G401.6 (cell line): Measurements from ENCODE around the gene CHAD.

Experiments used
- FAIRE-seq: peaks from 2 replicates; lab custom pipeline; 2012; peaks lifted over from hg19 to GRCh38; lab: Jason Lieb, UNC

Gene CHAD

GRCh38 chr17:50468304-50469207 is at the start of gene CHAD:
CHAD (minus strand) TSS chr17:50468880; CDS start chr17:50468813, 67 bp downstream.
- FAIRE-seq, result no peak

GRCh38 chr17:50517504-50518383 is 49.1 kb upstream of the CHAD start:
- no peak for FAIRE-seq

- no peak for FAIRE-seq
Measured at GRCh38 chr17:50517011-50517410, 48.3 kb upstream of the CHAD start.

GRCh38 chr17:50514936-50515702 is 46.4 kb upstream of the CHAD start:
- FAIRE-seq, result no peak

- no peak for FAIRE-seq
Measured at GRCh38 chr17:50514388-50514787, 45.7 kb upstream of the CHAD start.

- no peak for FAIRE-seq
Measured at GRCh38 chr17:50513495-50513894, 44.8 kb upstream of the CHAD start.

GRCh38 chr17:50511058-50511457 is 42.4 kb upstream of the CHAD start:
- no peak for FAIRE-seq

- FAIRE-seq, result no peak
Measured at GRCh38 chr17:50508573-50509460, 40.1 kb upstream of the CHAD start.

- no peak for FAIRE-seq
Measured at GRCh38 chr17:50507871-50508572, 39.3 kb upstream of the CHAD start, which contains the start of gene MYCBPAP. MYCBPAP (plus strand) TSS chr17:50508439; CDS start chr17:50508675, 236 bp downstream.

GRCh38 chr17:50506298-50506697 is 37.6 kb upstream of the CHAD start:
- no peak for FAIRE-seq

- no peak for FAIRE-seq
Measured at GRCh38 chr17:50505591-50506130, 37.0 kb upstream of the CHAD start.

GRCh38 chr17:50502301-50502990 is 33.8 kb upstream of the CHAD start:
- no peak for FAIRE-seq

- FAIRE-seq, result peak; percentile 21
Measured at GRCh38 chr17:50501054-50501453, 32.4 kb upstream of the CHAD start.

GRCh38 chr17:50499721-50500120 is 31.0 kb upstream of the CHAD start:
- no peak for FAIRE-seq

- FAIRE-seq, result no peak
Measured at GRCh38 chr17:50499270-50499669, 30.6 kb upstream of the CHAD start.

GRCh38 chr17:50498021-50498874 is 29.6 kb upstream of the CHAD start:
- FAIRE-seq, result no peak

- FAIRE-seq, result no peak
Measured at GRCh38 chr17:50495918-50496317, 27.2 kb upstream of the CHAD start.

- FAIRE-seq, result no peak
Measured at GRCh38 chr17:50495217-50495823, 26.6 kb upstream of the CHAD start.
